ENCODE measurements around the gene CCDC196. TPM values are rescaled to one million over a fixed set of nuclear protein-coding genes. Genes with fewer than 3 reads are reported as not detected.

The CCDC196 gene
- total RNA-seq, 4 donors from 2014 or later, result not detected

DNA sequence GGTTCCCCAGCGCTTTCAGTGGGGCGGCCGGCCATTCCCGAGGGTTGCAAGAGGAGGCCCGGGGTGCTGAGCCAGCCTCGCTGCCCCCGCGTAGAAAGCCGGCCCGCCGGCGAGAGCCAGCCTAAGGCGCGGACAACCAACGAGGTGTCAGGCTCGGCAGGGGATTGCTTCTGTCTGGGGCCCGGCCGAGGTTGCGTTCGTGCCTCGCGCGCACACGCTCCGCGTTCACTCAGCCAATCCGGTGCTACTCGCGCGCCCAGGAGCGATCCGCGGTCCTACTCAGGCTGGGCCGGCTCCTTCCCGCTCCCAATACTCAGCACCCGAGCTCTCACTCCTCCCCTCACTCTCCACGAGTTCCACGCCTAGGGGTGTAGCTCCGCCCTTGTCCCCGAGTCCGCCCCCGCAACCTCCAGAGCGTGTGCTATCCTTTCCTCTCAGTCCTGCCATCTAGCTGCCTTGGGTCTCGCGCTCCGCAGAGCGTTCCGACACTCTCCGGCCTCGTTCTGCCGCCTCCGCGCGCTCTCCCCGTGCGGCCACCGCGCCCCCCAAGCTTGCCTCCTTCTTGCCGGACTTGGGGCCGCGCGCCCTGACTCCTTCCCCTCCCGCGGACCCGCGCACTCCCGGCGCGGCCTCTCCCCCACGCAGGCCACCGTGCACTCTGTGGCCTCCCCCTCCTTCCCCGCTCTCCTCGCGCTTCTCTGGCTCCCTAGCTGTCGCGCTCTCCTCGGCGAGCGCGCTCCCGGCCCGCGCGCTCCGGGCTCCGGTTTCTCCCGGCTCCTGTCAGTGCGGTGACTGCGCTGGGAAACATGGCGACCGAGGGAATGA is 21.8 kb downstream of the CCDC196 start, which contains the start of gene GPHN:
Gene GPHN (plus strand): TSS at position 426 of the 825 bp plus-strand sequence.
- Histone ChIP-seq H3K4me3 (peak within 1 kb of the TSS; percentile 78 to 96 (median 88)), H3K9me3 (no peaks in the 10 kb centered on the region), H3K27me3 (no peaks in the 10 kb centered on the region), H3K27ac (peak within 1 kb of the TSS; percentile 94 to 96 (median 94)), H3K4me1 (peaks cover 0 to 27% (median 8%) of the 10 kb centered on the region in 4 donors), H3K36me3 (no peaks in the 10 kb centered on the region)
- peak; percentile 96 for DNase-seq
- WGBS, 2 donors (ENCODE audit: low coverage in 1 of 2), result 0 to 1% methylated on average over 4 to 65 of the region's 91 CpGs
- intact Hi-C loops (cut with DNase I; ENCODE audit: low total_unique reads), result no loop called here
- in situ Hi-C loops (cut with MboI; ENCODE audit: low pct_ligation_motif_present in 1 of 4, low pct_unique_long_range_greater_than_20kb in 1 of 4, low sequenced_read_pairs in 3 of 4), result no loop called here
- TF ChIP-seq POLR2AphosphoS5 (IDR thresholded peaks at IDR 0.05) (peak; percentile 93 to 97 (median 96)), POLR2A (IDR thresholded peaks at IDR 0.05) (peak; percentile 87), EP300 (IDR thresholded peaks at IDR 0.05; ENCODE audit: low read depth) (no peak)
- TF ChIP-seq, protein P1, sequence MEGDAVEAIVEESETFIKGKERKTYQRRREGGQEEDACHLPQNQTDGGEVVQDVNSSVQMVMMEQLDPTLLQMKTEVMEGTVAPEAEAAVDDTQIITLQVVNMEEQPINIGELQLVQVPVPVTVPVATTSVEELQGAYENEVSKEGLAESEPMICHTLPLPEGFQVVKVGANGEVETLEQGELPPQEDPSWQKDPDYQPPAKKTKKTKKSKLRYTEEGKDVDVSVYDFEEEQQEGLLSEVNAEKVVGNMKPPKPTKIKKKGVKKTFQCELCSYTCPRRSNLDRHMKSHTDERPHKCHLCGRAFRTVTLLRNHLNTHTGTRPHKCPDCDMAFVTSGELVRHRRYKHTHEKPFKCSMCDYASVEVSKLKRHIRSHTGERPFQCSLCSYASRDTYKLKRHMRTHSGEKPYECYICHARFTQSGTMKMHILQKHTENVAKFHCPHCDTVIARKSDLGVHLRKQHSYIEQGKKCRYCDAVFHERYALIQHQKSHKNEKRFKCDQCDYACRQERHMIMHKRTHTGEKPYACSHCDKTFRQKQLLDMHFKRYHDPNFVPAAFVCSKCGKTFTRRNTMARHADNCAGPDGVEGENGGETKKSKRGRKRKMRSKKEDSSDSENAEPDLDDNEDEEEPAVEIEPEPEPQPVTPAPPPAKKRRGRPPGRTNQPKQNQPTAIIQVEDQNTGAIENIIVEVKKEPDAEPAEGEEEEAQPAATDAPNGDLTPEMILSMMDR (IDR thresholded peaks at IDR 0.05), result peak in 3 of 5 experiments; percentile 15 to 30 (median 30)

DNA sequence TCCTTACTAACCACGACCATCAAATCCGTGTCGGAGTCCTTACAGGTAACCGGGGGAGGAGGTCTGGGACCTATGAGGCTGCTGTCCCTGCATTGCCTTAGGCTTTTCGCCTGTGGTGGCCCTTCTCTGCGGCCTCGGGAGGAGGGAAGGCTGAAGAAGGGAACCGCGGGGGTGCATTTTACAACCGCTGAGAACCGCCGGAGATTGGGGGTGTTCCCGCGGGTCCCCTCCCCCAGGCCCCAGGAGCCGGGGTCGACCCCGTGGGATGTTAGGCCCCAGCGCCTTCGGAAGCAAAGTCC is 22.3 kb downstream of the CCDC196 start:
- H3K4me1 ChIP-seq, result peaks cover 0 to 27% (median 8%) of the 10 kb centered on the region in 4 donors
- no peak for DNase-seq
- H3K9me3 ChIP-seq, result no peaks in the 10 kb centered on the region
- no peaks in the 10 kb centered on the region for H3K27me3 ChIP-seq
- H3K36me3 ChIP-seq, result no peaks in the 10 kb centered on the region
- peak overlapping the region; percentile 94 to 96 (median 94) for H3K27ac ChIP-seq
- intact Hi-C loops (cut with DNase I; ENCODE audit: low total_unique reads) (no loop called here), in situ Hi-C loops (cut with MboI; ENCODE audit: low pct_ligation_motif_present in 1 of 4, low pct_unique_long_range_greater_than_20kb in 1 of 4, low sequenced_read_pairs in 3 of 4) (no loop called here)
- TF ChIP-seq, protein P1 (IDR thresholded peaks at IDR 0.05), result no peak
- TF ChIP-seq POLR2A (IDR thresholded peaks at IDR 0.05), result no peak
- WGBS, 2 donors (ENCODE audit: low coverage in 1 of 2), result 2 to 4% methylated on average over 4 to 8 of the region's 19 CpGs
- peak overlapping the region; percentile 78 to 96 (median 88) for H3K4me3 ChIP-seq

DNA sequence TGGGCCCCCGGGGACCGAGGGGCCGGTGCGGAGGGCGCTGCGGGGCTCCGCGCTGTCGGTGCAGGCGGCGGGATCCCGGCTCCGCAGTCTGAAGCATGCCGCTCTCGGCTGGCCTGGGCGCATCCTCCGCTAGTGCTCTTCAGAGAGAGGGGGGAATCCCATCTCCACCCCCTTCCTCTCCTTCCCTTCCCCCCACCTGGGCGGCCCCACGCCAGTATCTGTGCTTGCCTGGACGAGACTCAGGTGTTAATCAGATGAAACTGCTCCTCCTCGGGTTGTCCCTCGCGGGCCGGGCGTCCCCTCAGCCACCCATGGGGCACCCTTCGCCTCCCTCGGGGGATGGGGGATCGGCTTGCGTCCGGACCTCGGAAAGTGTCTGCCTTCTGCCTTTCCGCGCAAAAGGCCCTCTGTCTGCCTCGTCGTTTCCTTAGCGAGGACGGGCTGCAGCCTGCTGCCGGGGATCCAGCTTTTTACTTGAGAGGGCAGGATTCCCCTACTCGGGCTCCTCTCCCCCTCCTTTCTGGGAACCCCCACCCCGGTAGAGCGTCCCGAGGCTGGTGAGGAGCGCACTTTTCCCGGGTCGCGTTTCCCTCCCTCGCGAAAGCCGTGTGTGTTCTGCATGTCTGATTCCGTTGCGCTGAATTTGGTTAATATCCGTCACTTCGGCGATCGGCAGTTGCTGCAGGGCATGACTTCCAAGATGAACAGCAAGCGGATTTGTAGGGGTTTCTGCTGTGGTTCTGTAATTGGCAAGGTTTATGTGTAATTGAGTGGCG is 22.9 kb downstream of the CCDC196 start:
- H3K9me3 ChIP-seq, result no peaks in the 10 kb centered on the region
- DNase-seq, result peak; percentile 50
- peaks cover 0 to 27% (median 8%) of the 10 kb centered on the region in 4 donors for H3K4me1 ChIP-seq
- intact Hi-C loops (cut with DNase I; ENCODE audit: low total_unique reads), result no loop called here
- 0% methylated on average over 6 to 42 of the region's 57 CpGs for WGBS, 2 donors (ENCODE audit: low coverage in 1 of 2)
- H3K36me3 ChIP-seq, result no peaks in the 10 kb centered on the region
- peak overlapping the region; percentile 78 to 96 (median 88) for H3K4me3 ChIP-seq
- TF ChIP-seq EP300 (IDR thresholded peaks at IDR 0.05; ENCODE audit: low read depth) (no peak), POLR2AphosphoS5 (IDR thresholded peaks at IDR 0.05) (no peak), POLR2A (IDR thresholded peaks at IDR 0.05) (no peak)
- TF ChIP-seq, protein P1 (IDR thresholded peaks at IDR 0.05), result no peak
- H3K27me3 ChIP-seq, result no peaks in the 10 kb centered on the region
- peak overlapping the region; percentile 94 to 96 (median 94) for H3K27ac ChIP-seq
- in situ Hi-C loops (cut with MboI; ENCODE audit: low pct_ligation_motif_present in 1 of 4, low pct_unique_long_range_greater_than_20kb in 1 of 4, low sequenced_read_pairs in 3 of 4), result no loop called here

DNA sequence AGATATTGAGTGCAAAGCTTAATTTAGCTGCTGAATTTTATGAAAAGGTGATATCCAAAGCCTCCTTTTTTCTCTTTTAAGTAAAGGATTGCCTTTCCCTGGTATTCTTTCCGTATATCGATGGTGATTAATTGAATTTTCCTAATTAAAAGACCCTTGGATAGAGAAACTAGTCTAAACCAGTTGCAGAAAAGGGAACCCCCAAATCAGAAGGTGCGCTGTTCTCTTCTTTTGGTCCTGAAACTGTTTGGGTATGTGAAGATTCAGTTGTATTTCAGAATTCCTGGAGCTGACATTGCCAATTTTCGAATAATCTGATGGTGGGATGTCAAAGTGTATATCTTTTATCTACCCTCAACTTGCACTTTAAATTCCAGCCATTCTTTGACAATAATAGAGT is 23.7 kb downstream of the CCDC196 start:
- in situ Hi-C loops (cut with MboI; ENCODE audit: low pct_ligation_motif_present in 1 of 4, low pct_unique_long_range_greater_than_20kb in 1 of 4, low sequenced_read_pairs in 3 of 4), result no loop called here
- H3K9me3 ChIP-seq, result no peaks in the 10 kb centered on the region
- H3K27ac ChIP-seq, result peak overlapping the region in 2 of 4 donors; percentile 94
- 14 to 45% methylated on average over 2 to 4 of the region's 4 CpGs for WGBS, 2 donors (ENCODE audit: low coverage in 1 of 2)
- intact Hi-C loops (cut with DNase I; ENCODE audit: low total_unique reads), result no loop called here
- TF ChIP-seq EP300 (IDR thresholded peaks at IDR 0.05; ENCODE audit: low read depth) (no peak), POLR2AphosphoS5 (IDR thresholded peaks at IDR 0.05) (no peak), POLR2A (IDR thresholded peaks at IDR 0.05) (no peak)
- TF ChIP-seq, protein P1 (IDR thresholded peaks at IDR 0.05), result no peak
- H3K36me3 ChIP-seq, result no peaks in the 10 kb centered on the region
- H3K4me1 ChIP-seq, result peaks cover 0 to 27% (median 8%) of the 10 kb centered on the region in 4 donors
- no peak for DNase-seq
- peak overlapping the region in 3 of 4 donors; percentile 87 to 96 (median 88) for H3K4me3 ChIP-seq
- H3K27me3 ChIP-seq, result no peaks in the 10 kb centered on the region
